WI38 (cell line): Measurements from ENCODE around the gene TBC1D5.
"Not testable (repeated sequence)": the region's sequence is repeated elsewhere in the genome, so short reads cannot be mapped to it uniquely, and the experiment has no call there.

Experiments used
- H3K4me3 ChIP-seq: 2 replicates; pipeline ENCODE4 v1.5.1; 2011; ENCODE audit warnings: low read depth, mild to moderate bottlenecking, control low read depth, low read length
- CTCF ChIP-seq: IDR thresholded peaks from 2 replicates; pipeline ENCODE4 v1.5.1; 2012; ENCODE audit warnings: low read depth, mild to moderate bottlenecking, control low read depth, low read length

TBC1D5 gene

GRCh38 chr3:17724948-17725347, 17.5 kb downstream of the TBC1D5 start:
- H3K4me3 ChIP-seq: no peak overlapping the region
- TF ChIP-seq CTCF: no peak

GRCh38 chr3:17724122-17724521, 18.3 kb downstream of the TBC1D5 start:
- no peak for TF ChIP-seq CTCF
- no peak overlapping the region for H3K4me3 ChIP-seq

GRCh38 chr3:17717411-17717810, 25.0 kb downstream of the TBC1D5 start:
- TF ChIP-seq CTCF: no peak
- H3K4me3 ChIP-seq: no peak overlapping the region

DNA sequence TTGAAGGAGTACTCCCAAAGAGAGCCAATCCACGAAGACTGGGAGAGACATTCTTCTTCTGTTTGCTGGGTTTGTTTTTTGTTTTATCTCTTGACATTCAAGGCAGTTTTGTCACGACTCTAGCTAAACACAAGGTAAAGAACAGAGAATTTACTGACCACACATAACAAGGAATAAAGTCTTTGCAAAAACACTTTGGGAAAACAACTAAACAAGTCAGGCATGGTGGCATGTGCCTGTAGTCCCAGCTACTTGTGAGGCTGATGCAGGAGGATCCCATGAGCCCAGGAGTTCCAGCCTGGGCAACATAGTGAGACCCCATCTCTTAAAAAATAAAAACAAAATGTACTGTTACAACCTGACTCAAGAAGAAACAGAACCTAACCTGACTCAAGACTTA, 28.0 kb downstream of the TBC1D5 start:
- no peak for TF ChIP-seq CTCF
- no peak overlapping the region for H3K4me3 ChIP-seq

- no peak for TF ChIP-seq CTCF
- no peak overlapping the region for H3K4me3 ChIP-seq
Measured at GRCh38 chr3:17709236-17709810, 33.1 kb downstream of the TBC1D5 start.

DNA sequence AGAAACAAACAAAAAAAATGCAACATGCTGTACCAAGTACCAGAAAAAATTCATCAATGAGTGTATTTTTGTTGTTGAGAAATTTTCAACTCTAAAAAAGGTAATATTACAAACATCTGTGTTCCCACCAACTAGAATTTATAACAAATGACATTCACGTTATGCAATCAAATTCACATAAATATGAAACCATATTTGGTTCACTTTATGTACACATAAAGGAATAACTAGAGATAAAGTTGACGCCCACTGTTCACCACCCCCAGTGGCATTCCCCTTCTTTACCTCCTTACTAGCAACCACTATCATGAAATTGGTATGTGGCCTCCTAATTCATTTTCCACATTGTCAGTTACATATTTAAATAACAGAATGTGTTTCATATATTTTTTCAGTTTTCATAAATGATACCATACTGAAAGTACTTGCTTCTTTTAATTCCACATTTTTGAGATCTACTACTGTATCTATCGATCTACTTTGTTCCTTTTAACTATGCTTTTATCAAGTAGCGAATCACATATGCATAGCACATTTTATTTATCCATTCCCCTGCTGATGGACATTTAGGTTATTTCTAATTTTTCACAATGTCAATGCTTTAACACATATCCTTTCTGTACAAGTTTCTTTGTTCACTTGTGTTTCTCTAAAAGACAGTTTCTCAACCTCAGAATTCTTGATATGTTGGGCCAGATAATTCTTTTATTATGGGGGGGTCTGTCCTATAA, 34.5 kb downstream of the TBC1D5 start:
- no peak for TF ChIP-seq CTCF
- H3K4me3 ChIP-seq: no peak overlapping the region

GRCh38 chr3:17705991-17706390, 36.4 kb downstream of the TBC1D5 start:
- not testable (repeated sequence) for H3K4me3 ChIP-seq

DNA sequence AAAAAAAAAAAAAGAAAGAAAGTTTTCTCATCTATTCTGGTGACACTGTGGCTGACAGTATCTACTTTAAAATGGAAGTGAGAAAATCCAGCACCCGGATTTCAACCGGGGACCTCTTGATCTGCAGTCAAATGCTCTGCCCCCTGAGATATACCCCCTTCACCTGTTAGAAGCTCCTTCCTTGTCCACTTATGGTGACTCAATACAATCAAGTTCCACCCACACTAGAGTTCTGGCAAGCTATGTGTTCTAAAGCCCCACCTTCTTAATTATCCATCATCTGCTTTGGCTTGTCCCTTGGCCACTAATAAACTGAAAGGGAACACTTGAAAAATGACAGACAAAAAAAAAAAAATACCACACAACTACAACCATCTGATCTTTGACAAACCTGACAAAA, 42.6 kb downstream of the TBC1D5 start:
- H3K4me3 ChIP-seq: not testable (repeated sequence)

GRCh38 chr3:17695665-17696064, 46.8 kb downstream of the TBC1D5 start:
- not testable (repeated sequence) for H3K4me3 ChIP-seq

DNA sequence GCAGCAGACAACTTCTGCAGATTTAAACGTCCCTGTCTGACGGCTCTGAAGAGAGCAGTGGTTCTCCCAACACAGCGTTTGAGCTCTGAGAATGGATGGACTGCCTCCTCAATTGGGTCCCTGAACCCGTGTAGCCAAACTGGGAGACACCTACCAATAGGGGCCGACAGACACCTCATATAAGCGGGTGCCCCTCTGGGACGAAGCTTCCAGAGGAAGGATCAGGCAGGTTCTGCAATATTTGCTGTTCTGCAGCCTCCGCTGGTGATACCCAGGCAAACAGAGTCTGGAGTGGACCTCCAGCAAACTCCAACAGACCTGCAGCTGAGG, 48.8 kb downstream of the TBC1D5 start:
- H3K4me3 ChIP-seq: not testable (repeated sequence)

DNA sequence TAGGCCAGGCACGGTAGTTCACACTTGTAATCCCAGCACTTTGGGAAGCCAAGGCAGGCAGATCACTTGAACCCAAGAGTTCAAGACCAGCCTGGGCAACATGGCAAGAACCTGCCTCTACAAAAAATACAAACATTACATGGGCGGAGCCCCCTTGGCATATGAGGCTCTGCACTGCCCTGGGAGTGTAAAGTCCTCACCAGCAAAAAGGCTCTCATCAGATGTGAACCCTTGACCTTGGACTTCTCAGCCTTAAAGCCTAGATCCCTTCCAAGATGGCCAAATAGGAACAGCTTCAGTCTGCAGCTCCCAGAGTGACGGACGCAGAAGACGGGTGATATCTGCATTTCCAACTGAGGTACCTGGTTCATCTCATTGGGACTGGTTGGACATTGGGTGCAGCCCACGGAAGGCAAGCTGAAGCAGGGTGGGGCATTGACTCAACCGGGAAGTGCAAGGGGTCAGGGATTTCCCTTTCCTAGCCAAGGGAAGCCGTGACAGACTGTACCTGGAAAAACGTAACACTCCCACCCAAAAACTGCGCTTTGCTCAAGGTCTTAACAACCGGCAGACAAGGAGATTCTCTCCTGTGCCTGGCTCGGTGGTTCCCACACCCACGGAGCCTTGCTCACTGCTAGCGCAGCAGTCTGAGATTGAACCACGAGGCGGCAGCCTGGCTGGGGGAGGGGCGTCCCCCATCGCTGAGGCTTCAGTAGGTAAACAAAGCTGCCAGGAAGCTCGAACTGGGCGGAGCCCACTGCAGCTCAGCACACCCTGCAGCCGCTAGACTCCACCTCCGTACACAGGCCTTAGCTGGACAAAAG, 49.4 kb downstream of the TBC1D5 start:
- not testable (repeated sequence) for H3K4me3 ChIP-seq
